Measurements from ENCODE around the gene MACROH2A1.

DNA sequence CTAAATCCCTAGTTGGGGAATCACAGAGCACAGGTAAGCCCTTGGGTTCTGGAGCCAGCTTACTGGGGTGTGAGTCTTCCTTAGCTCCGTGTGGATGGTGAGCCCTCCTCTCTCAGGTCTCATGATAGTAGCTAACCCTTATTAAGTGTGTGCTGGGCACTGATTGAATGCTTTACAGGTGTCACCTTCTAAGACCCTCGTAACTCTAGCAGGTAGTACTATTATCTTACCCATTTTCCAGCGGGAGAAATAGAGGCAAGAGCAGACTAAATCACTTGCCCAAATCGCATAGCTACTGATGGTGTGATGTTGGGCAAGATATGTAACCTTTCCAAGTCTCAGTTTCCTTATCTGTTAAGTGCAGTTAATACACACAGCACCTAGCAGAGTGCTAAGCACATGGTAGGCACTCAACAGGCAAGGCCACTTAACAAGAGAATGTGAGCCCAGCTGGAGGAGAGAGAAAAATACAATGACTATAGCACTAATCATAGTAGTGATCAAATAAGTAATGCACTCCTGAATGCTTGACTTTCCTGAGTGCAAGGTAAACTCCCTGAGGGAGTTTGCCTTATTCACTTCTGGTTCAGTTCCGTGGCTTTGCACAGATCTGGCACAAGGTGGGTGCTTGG lies 48.4 kb upstream of the MACROH2A1 start, which contains the start of gene DCANP1:
- TF ChIP-seq, protein P1, sequence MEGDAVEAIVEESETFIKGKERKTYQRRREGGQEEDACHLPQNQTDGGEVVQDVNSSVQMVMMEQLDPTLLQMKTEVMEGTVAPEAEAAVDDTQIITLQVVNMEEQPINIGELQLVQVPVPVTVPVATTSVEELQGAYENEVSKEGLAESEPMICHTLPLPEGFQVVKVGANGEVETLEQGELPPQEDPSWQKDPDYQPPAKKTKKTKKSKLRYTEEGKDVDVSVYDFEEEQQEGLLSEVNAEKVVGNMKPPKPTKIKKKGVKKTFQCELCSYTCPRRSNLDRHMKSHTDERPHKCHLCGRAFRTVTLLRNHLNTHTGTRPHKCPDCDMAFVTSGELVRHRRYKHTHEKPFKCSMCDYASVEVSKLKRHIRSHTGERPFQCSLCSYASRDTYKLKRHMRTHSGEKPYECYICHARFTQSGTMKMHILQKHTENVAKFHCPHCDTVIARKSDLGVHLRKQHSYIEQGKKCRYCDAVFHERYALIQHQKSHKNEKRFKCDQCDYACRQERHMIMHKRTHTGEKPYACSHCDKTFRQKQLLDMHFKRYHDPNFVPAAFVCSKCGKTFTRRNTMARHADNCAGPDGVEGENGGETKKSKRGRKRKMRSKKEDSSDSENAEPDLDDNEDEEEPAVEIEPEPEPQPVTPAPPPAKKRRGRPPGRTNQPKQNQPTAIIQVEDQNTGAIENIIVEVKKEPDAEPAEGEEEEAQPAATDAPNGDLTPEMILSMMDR (IDR thresholded peaks at IDR 0.05; ENCODE audit: low read length): no peak
- TF ChIP-seq EZH2 (IDR thresholded peaks at IDR 0.05; ENCODE audit: borderline replicate concordance, low read length): no peak
